Colonic mucosa (tissue), 4 donors: ENCODE measurements around the gene PRLR. TPM values are rescaled to one million over a fixed set of nuclear protein-coding genes. Genes with fewer than 3 reads are reported as not detected.

Source experiments
- DNase-seq: peaks from one replicate; pipeline ENCODE4 v3.0.0-alpha.2; 2020
- H3K27ac ChIP-seq: fragments of 200-600 bp; one replicate; pipeline ENCODE4 v1.8.0; 2021
- H3K27me3 ChIP-seq: fragments of 200-600 bp; one replicate; pipeline ENCODE4 v1.8.0; 2021
- H3K36me3 ChIP-seq: fragments of 200-600 bp; one replicate; pipeline ENCODE4 v1.8.0; 2021
- H3K4me1 ChIP-seq: fragments of 200-600 bp; one replicate; pipeline ENCODE4 v1.8.0; 2021; ENCODE audit warnings: mild to moderate bottlenecking
- H3K4me3 ChIP-seq: fragments of 200-600 bp; one replicate; pipeline ENCODE4 v1.8.0; 2021
- H3K9ac ChIP-seq, 2 donors: one replicate each; pipeline ENCODE4 v1.7.0; 2013; ENCODE audit warnings: control low read depth in 2 of 2, low read depth in 2 of 2, low read length in 2 of 2
- H3K9me3 ChIP-seq: fragments of 200-600 bp; one replicate; pipeline ENCODE4 v1.8.0; 2021
- CTCF ChIP-seq: fragments of 200-600 bp; IDR thresholded peaks from one replicate; pipeline ENCODE4 v1.8.0; 2022; ENCODE audit warnings: antibody characterized with exemption, mild to moderate bottlenecking
- intact Hi-C: fragments of 100-400 bp; cut with DNase I; formaldehyde crosslinking; loops from one replicate; pipeline ENCODE4 v1.14.1; 2022
- total RNA-seq, 2 donors: library from RNA; stranded (reverse); fragmentation: NEBNext Ultra II Directional in 1 of 2; extraction: Animal tissue kit (Norgen Biotek cat#: 25700) in 1 of 2; gene quantifications; one replicate each; pipeline ENCODE4 v1.2.1, GENCODE V29; 2021
- donor health status: healthy.
- donor health status: DM: no; HTN: no; CAD: no.
- donor health status: DM: no; HTN: no; CAD: no.

Gene PRLR
- total RNA-seq, 2 donors from 2014 or later: 23.7 to 38.6 TPM

DNA sequence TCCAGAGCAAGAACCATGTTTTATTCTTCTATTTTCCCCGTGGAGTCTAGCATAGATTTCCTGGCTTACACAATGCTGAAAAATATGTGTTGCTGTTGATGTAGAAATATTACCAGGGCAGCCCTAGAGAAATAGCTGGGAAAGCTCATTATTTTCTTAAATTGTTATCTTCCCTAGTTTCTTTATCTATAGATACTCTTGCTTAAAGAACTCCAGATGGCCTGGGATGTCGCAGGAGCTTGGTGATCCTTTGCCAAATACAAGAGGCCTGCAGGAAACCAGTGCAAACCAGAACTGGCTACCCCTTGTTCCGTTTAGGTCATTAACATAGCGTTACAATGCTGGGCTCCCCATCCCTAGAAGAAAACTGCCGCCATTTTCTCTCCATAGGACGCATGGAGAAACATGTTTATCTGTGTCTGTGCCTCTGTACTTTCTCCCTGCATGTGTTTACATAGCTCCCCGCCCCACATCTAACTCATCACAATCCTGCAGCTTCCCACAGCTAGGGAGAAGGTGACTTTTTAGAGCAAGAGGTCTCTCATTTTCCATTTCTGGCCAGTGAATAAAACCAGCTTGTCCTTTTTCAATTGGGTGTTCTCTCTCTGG is 6.4 kb downstream of the PRLR start:
- Histone ChIP-seq H3K4me3 (no peak overlapping the region), H3K4me1 (no peaks in the 10 kb centered on the region), H3K36me3 (no peaks in the 10 kb centered on the region), H3K27me3 (no peaks in the 10 kb centered on the region), H3K9me3 (no peaks in the 10 kb centered on the region), H3K9ac (no peak overlapping the region), H3K27ac (no peak overlapping the region)
- no peak for TF ChIP-seq CTCF
- intact Hi-C loops: no loop called here
- DNase-seq: peak; percentile 42

GRCh38 chr5:35220967-35221366 is 9.3 kb downstream of the PRLR start:
- Histone ChIP-seq H3K9ac (no peak overlapping the region), H3K27me3 (no peaks in the 10 kb centered on the region), H3K4me1 (no peaks in the 10 kb centered on the region), H3K27ac (no peak overlapping the region), H3K36me3 (no peaks in the 10 kb centered on the region), H3K4me3 (no peak overlapping the region), H3K9me3 (no peaks in the 10 kb centered on the region)
- intact Hi-C loops: no loop called here
- TF ChIP-seq CTCF: no peak
- no peak for DNase-seq

DNA sequence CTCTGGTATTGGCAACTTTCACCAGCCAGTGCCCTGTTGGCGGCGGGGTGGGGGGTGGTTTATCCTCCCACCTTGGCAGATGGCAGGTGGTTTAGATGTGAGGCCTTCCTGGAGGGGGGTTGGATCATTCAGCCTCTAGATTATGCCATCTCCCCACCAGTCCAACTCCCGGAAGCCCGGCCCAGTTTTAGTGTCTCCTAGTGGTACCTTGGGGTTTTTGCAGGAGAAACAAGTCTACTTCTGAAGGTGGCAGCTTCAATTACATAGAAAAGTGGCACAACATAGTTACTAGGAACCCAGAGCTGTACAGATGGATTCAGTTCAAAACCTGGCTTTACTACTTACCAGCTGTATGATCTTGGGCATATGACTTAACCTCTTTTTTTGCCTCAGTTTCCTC is 11.3 kb downstream of the PRLR start:
- H3K4me1 ChIP-seq: no peaks in the 10 kb centered on the region
- no peak for TF ChIP-seq CTCF
- H3K36me3 ChIP-seq: no peaks in the 10 kb centered on the region
- intact Hi-C loops: no loop called here
- H3K9ac ChIP-seq: no peak overlapping the region
- no peak overlapping the region for H3K27ac ChIP-seq
- no peaks in the 10 kb centered on the region for H3K9me3 ChIP-seq
- H3K27me3 ChIP-seq: no peaks in the 10 kb centered on the region
- DNase-seq: no peak
- no peak overlapping the region for H3K4me3 ChIP-seq

GRCh38 chr5:35214051-35214450 is 16.2 kb downstream of the PRLR start:
- Histone ChIP-seq H3K36me3 (no peaks in the 10 kb centered on the region), H3K4me1 (no peaks in the 10 kb centered on the region), H3K9me3 (no peaks in the 10 kb centered on the region), H3K4me3 (no peak overlapping the region), H3K27ac (no peak overlapping the region), H3K9ac (no peak overlapping the region), H3K27me3 (no peaks in the 10 kb centered on the region)
- intact Hi-C loops: no loop called here
- no peak for DNase-seq
- TF ChIP-seq CTCF: no peak

- Histone ChIP-seq H3K4me1 (no peaks in the 10 kb centered on the region), H3K27ac (no peak overlapping the region), H3K27me3 (no peaks in the 10 kb centered on the region), H3K9me3 (no peaks in the 10 kb centered on the region), H3K36me3 (no peaks in the 10 kb centered on the region), H3K9ac (no peak overlapping the region), H3K4me3 (no peak overlapping the region)
- no peak for TF ChIP-seq CTCF
- intact Hi-C loops: no loop called here
- no peak for DNase-seq
These were observed 16.7 kb downstream of the PRLR start for GRCh38 chr5:35213608-35214007.
